Heart right ventricle (tissue), 16 donors: ENCODE measurements around the gene ABHD16B. TPM values are rescaled to one million over a fixed set of nuclear protein-coding genes. Genes with fewer than 3 reads are reported as not detected.

Experiments
- ATAC-seq, 8 donors: fragments of 200-7000 bp; cut with Tn5 transposase; one replicate each; pipeline ENCODE4 v1.9.1; 2020; ENCODE audit warnings: mild to moderate bottlenecking in 8 of 8, moderate library complexity in 8 of 8, moderate number of reproducible peaks in 1 of 8
- DNase-seq, 2 donors: peaks; one replicate each; pipeline ENCODE4 v3.0.0-alpha.2; 2020
- H3K27ac ChIP-seq, 10 donors: fragments of 200-600 bp; sonication (generic) in 2 of 10; one replicate each; pipeline versions ENCODE4 v1.5.0 to v1.8.0; 2020 to 2022; ENCODE audit warnings: mild to moderate bottlenecking in 3 of 10
- H3K27me3 ChIP-seq, 7 donors: fragments of 200-600 bp; one replicate each; pipeline ENCODE4 v1.8.0; 2021 to 2022; ENCODE audit warnings: mild to moderate bottlenecking in 2 of 7
- H3K36me3 ChIP-seq, 9 donors: fragments of 200-600 bp; sonication (generic) in 1 of 9; one replicate each; pipeline versions ENCODE4 v1.5.0 to v1.8.0; 2020 to 2022; ENCODE audit warnings: mild to moderate bottlenecking in 2 of 9
- H3K4me1 ChIP-seq, 9 donors: fragments of 200-600 bp; sonication (generic) in 1 of 9; one replicate each; pipeline versions ENCODE4 v1.5.0 to v1.8.0; 2020 to 2022; ENCODE audit warnings: mild to moderate bottlenecking in 4 of 9
- H3K4me3 ChIP-seq, 10 donors: fragments of 200-600 bp; sonication (generic) in 2 of 10; one replicate each; pipeline versions ENCODE4 v1.5.0 to v1.8.0; 2020 to 2022; ENCODE audit warnings: mild to moderate bottlenecking in 7 of 10, moderate library complexity in 2 of 10
- H3K9me3 ChIP-seq, 11 donors: fragments of 200-600 bp in 10 of 11; sonication (generic) in 2 of 11; one replicate each; pipeline versions ENCODE4 v1.5.0 to v1.8.0; 2013 to 2022; ENCODE audit warnings: mild to moderate bottlenecking in 2 of 11, control low read depth in 1 of 11, moderate library complexity in 1 of 11
- CTCF ChIP-seq, 9 donors: fragments of 200-600 bp; sonication (generic) in 2 of 9; IDR thresholded peaks; one replicate each; pipeline versions ENCODE4 v1.5.0 to v1.8.0; 2021 to 2022; ENCODE audit warnings: antibody characterized with exemption in 9 of 9, mild to moderate bottlenecking in 5 of 9, moderate library complexity in 1 of 9
- WGBS, 2 donors: extraction: QIAGEN DNeasy Blood & Tissue Kit; methylation state at CpG; one replicate each; pipeline ENCODE4 v1.1.7; 2013; ENCODE audit warnings: inconsistent platforms in 1 of 2; 5-methylcytosine and 5-hydroxymethylcytosine counted together
- intact Hi-C, 10 donors: fragments of 100-400 bp; cut with DNase I; formaldehyde crosslinking; loops; one replicate each; pipeline versions ENCODE4 v1.11.1 to v1.14.2; 2022
- polyA plus RNA-seq, 2 donors: library from polyadenylated mRNA; stranded (reverse); fragments of 200-250 nt; gene quantifications; one replicate each; pipeline ENCODE4 v1.2.3, GENCODE V29; 2013
- total RNA-seq, 10 donors: library from RNA; stranded (reverse); fragmentation: NEBNext Ultra II Directional in 3 of 10; extraction: Animal tissue kit (Norgen Biotek cat#: 25700) in 3 of 10; gene quantifications; one replicate each; pipeline versions ENCODE4 v1.2.1 to v1.2.4, GENCODE V29; 2021 to 2023
- donor health status: Arrhythmogenic right ventricular cardiomyopathy.
- donor health status: ischemic (EF 13 %, LVEDD 7.1; RV severe dilation, severe dysfunction).
- donor health status: healthy with polysubstance abuse.
- donor health status: DM: no; HTN: yes; CAD: no.
- donor health status: DM: no; HTN: no; CAD: no.
- donor health status: ischemic (EF 25% LVEDD 6.9; RV normal size, moderate dysfunction).
- donor health status: ischemic (EF 25% LVEDD 5.7; RV mildly dilated, moderate dysfunction).
- donor health status: healthy.
- donor health status: DM: yes; HTN: yes; CAD: no.
- donor health status: Ischemic cardiomyopathy.
- donor health status: ischemic (EF 35%, LVEDD 5.7; RV mildly dilated, moderate dysfunction).
- donor health status: nonischemic (EF 11% LVEDD 7.7; RV severe dilation, severe dysfunction).
- donor health status: DM: yes; HTN: yes; CAD: no.
- donor health status: PGD.
- donor health status: ischemic (EF 29% LVEDD 5.4; RV normal size, mild dysfunction).
- donor health status: nonischemic (EF 23%, LVEDD 6.1; RV moderate dilation, normal function).

The ABHD16B gene
- total and polyA plus RNA-seq, 12 donors: 0.32 to 0.59 TPM; not detected in 10

- Histone ChIP-seq H3K9me3 (no peaks in the 10 kb centered on the region), H3K36me3 (peaks cover 0 to 16% (median 0%) of the 10 kb centered on the region in 9 donors), H3K27ac (peak overlapping the region in 1 of 10 donors; percentile 98), H3K27me3 (no peaks in the 10 kb centered on the region), H3K4me1 (peaks cover 21 to 77% (median 59%) of the 10 kb centered on the region in 9 donors), H3K4me3 (no peak overlapping the region)
- ATAC-seq (no peak), DNase-seq (no peak)
- TF ChIP-seq CTCF (IDR thresholded peaks at IDR 0.05): no peak
- intact Hi-C loops: loop anchor here in 9 of 10 donors (5.0 to 10.0 kb wide), 7 partner anchors 35 to 327 kb away; partner anchors contain the start of genes PTK6 (in 3 of the 9), GMEB2 (in 2 of the 9), ARFRP1 (in 1 of the 9) and ZGPAT (in 1 of the 9)
- 97% methylated on average over 93 to 95 of the region's 95 CpGs for WGBS, 2 donors
Observed at GRCh38 chr20:63861981-63862901, 943 bp downstream of the ABHD16B start.

- TF ChIP-seq CTCF (IDR thresholded peaks at IDR 0.05): no peak
- peak in 1 of 2 donors; percentile 4 for DNase-seq
- Histone ChIP-seq H3K4me1 (peaks cover 13 to 77% (median 50%) of the 10 kb centered on the region in 9 donors), H3K36me3 (peaks cover 0 to 22% (median under 1%) of the 10 kb centered on the region in 9 donors), H3K27ac (peak overlapping the region; percentile 51 to 98 (median 94)), H3K9me3 (no peaks in the 10 kb centered on the region), H3K4me3 (peak overlapping the region in 9 of 10 donors; percentile 74 to 97 (median 88)), H3K27me3 (no peaks in the 10 kb centered on the region)
- WGBS, 2 donors: 84% methylated on average over 17 to 18 of the region's 18 CpGs
- intact Hi-C loops: loop anchor here in 9 of 10 donors (5.0 to 10.0 kb wide), 7 partner anchors 36 to 328 kb away; partner anchors contain the start of genes PTK6 (in 3 of the 9), GMEB2 (in 2 of the 9), ARFRP1 (in 1 of the 9) and ZGPAT (in 1 of the 9)
- ATAC-seq: no peak
Observed at GRCh38 chr20:63863021-63863797, 1.9 kb downstream of the ABHD16B start.

GRCh38 chr20:63863798-63864544, 2.7 kb downstream of the ABHD16B start:
- TF ChIP-seq CTCF (IDR thresholded peaks at IDR 0.05): peak; percentile 63 to 92 (median 76)
- ATAC-seq (peak; percentile 80 to 94 (median 87)), DNase-seq (peak; percentile 83 to 84)
- WGBS, 2 donors: 7 to 9% methylated on average over 38 of the region's 38 CpGs
- peaks cover 0 to 30% (median 8%) of the 10 kb centered on the region in 9 donors for H3K36me3 ChIP-seq
- intact Hi-C loops: loop anchor here (1.0 to 10.0 kb wide), 12 partner anchors 37 to 329 kb away; partner anchors contain the start of genes PTK6 (in 3 of the 10), GMEB2 (in 2 of the 10), ARFRP1 (in 1 of the 10) and RTEL1 (in 1 of the 10)
- H3K27ac ChIP-seq: peak overlapping the region; percentile 51 to 98 (median 94)
- peaks cover 6 to 74% (median 42%) of the 10 kb centered on the region in 9 donors for H3K4me1 ChIP-seq
- no peaks in the 10 kb centered on the region for H3K9me3 ChIP-seq
- H3K4me3 ChIP-seq: peak overlapping the region; percentile 74 to 97 (median 85)
- no peaks in the 10 kb centered on the region for H3K27me3 ChIP-seq
